Measurements from ENCODE around the gene WNT2B. TPM values are rescaled to one million over a fixed set of nuclear protein-coding genes. Genes with fewer than 3 reads are reported as not detected.

Gene WNT2B
- total RNA-seq, 1 donor from 2014 or later: 18.5 TPM

GRCh38 chr1:112530832-112531231 lies 22.1 kb downstream of the WNT2B start:
- Histone ChIP-seq H3K36me3 (ENCODE audit: insufficient read depth, low read length) (no peaks in the 10 kb centered on the region), H3K9ac (ENCODE audit: low read length) (no peak overlapping the region), H4K20me1 (ENCODE audit: insufficient read depth, low read length) (no peaks in the 10 kb centered on the region), H3K27me3 (ENCODE audit: insufficient read depth, low read length) (peaks cover 2% of the 10 kb centered on the region), H3K4me3 (ENCODE audit: insufficient read depth, low read depth, low read length) (no peak overlapping the region), H3K79me2 (ENCODE audit: insufficient read depth, low read length) (no peaks in the 10 kb centered on the region), H3K4me2 (ENCODE audit: low read length) (no peak overlapping the region), H3K4me1 (ENCODE audit: insufficient read depth, low read length) (peaks cover 38% of the 10 kb centered on the region), H3K9me3 (ENCODE audit: insufficient read depth, low read depth, low read length) (no peaks in the 10 kb centered on the region), H2AFZ (ENCODE audit: low read depth, low read length) (no peak overlapping the region), H3K27ac (ENCODE audit: low read depth, low read length) (no peak overlapping the region)
- H3K4me3 Mint-ChIP-seq (ENCODE audit: unreplicated experiment): no peak overlapping the region
- H3K9me3 Mint-ChIP-seq (ENCODE audit: unreplicated experiment): no peaks in the 10 kb centered on the region
- no peak for DNase-seq (ENCODE audit: low read depth)
- H3K27me3 Mint-ChIP-seq (ENCODE audit: low read depth, unreplicated experiment): no peaks in the 10 kb centered on the region
- peaks cover 2% of the 10 kb centered on the region for H3K36me3 Mint-ChIP-seq (ENCODE audit: low read depth, unreplicated experiment)
- peaks cover 53% of the 10 kb centered on the region for H3K4me1 Mint-ChIP-seq (ENCODE audit: low read depth, unreplicated experiment)
- H3K27ac Mint-ChIP-seq (ENCODE audit: unreplicated experiment): no peak overlapping the region
- TF ChIP-seq CTCF (IDR thresholded peaks at IDR 0.05; ENCODE audit: insufficient read depth, low read depth, low read length): no peak
- TF ChIP-seq EZH2 (IDR thresholded peaks at IDR 0.05; ENCODE audit: insufficient read depth, low read length): no peak
- no peak for FAIRE-seq

GRCh38 chr1:112532064-112532463 lies 23.3 kb downstream of the WNT2B start:
- Histone ChIP-seq H3K27me3 (ENCODE audit: insufficient read depth, low read length) (no peaks in the 10 kb centered on the region), H2AFZ (ENCODE audit: low read depth, low read length) (no peak overlapping the region), H3K79me2 (ENCODE audit: insufficient read depth, low read length) (no peaks in the 10 kb centered on the region), H3K4me3 (ENCODE audit: insufficient read depth, low read depth, low read length) (no peak overlapping the region), H4K20me1 (ENCODE audit: insufficient read depth, low read length) (no peaks in the 10 kb centered on the region), H3K4me1 (ENCODE audit: insufficient read depth, low read length) (peaks cover 41% of the 10 kb centered on the region), H3K9ac (ENCODE audit: low read length) (peak overlapping the region; percentile 28), H3K9me3 (ENCODE audit: insufficient read depth, low read depth, low read length) (no peaks in the 10 kb centered on the region), H3K36me3 (ENCODE audit: insufficient read depth, low read length) (no peaks in the 10 kb centered on the region), H3K27ac (ENCODE audit: low read depth, low read length) (peak overlapping the region; percentile 79), H3K4me2 (ENCODE audit: low read length) (no peak overlapping the region)
- Mint-ChIP-seq H3K9me3 (ENCODE audit: unreplicated experiment) (no peaks in the 10 kb centered on the region), H3K36me3 (ENCODE audit: low read depth, unreplicated experiment) (peaks cover 2% of the 10 kb centered on the region), H3K27me3 (ENCODE audit: low read depth, unreplicated experiment) (no peaks in the 10 kb centered on the region), H3K27ac (ENCODE audit: unreplicated experiment) (peak overlapping the region; percentile 97), H3K4me3 (ENCODE audit: unreplicated experiment) (no peak overlapping the region), H3K4me1 (ENCODE audit: low read depth, unreplicated experiment) (peaks cover 47% of the 10 kb centered on the region)
- DNase-seq (ENCODE audit: low read depth) (peak; percentile 40), FAIRE-seq (no peak)
- no peak for TF ChIP-seq EZH2 (IDR thresholded peaks at IDR 0.05; ENCODE audit: insufficient read depth, low read length)

- TF ChIP-seq EZH2 (IDR thresholded peaks at IDR 0.05; ENCODE audit: insufficient read depth, low read length) (no peak), CTCF (IDR thresholded peaks at IDR 0.05; ENCODE audit: insufficient read depth, low read depth, low read length) (no peak)
- Mint-ChIP-seq H3K27me3 (ENCODE audit: low read depth, unreplicated experiment) (no peaks in the 10 kb centered on the region), H3K4me1 (ENCODE audit: low read depth, unreplicated experiment) (peaks cover 47% of the 10 kb centered on the region), H3K36me3 (ENCODE audit: low read depth, unreplicated experiment) (peaks cover 2% of the 10 kb centered on the region), H3K9me3 (ENCODE audit: unreplicated experiment) (no peaks in the 10 kb centered on the region), H3K27ac (ENCODE audit: unreplicated experiment) (peak overlapping the region; percentile 97), H3K4me3 (ENCODE audit: unreplicated experiment) (no peak overlapping the region)
- peak overlapping the region; percentile 28 for H3K9ac ChIP-seq (ENCODE audit: low read length)
- H3K27me3 ChIP-seq (ENCODE audit: insufficient read depth, low read length): no peaks in the 10 kb centered on the region
- H3K4me1 ChIP-seq (ENCODE audit: insufficient read depth, low read length): peaks cover 35% of the 10 kb centered on the region
- DNase-seq (ENCODE audit: low read depth) (peak; percentile 87), FAIRE-seq (no peak)
- no peaks in the 10 kb centered on the region for H4K20me1 ChIP-seq (ENCODE audit: insufficient read depth, low read length)
- H3K27ac ChIP-seq (ENCODE audit: low read depth, low read length): peak overlapping the region; percentile 79
- H3K4me2 ChIP-seq (ENCODE audit: low read length): peak overlapping the region; percentile 12
- no peaks in the 10 kb centered on the region for H3K79me2 ChIP-seq (ENCODE audit: insufficient read depth, low read length)
- no peaks in the 10 kb centered on the region for H3K36me3 ChIP-seq (ENCODE audit: insufficient read depth, low read length)
- no peak overlapping the region for H2AFZ ChIP-seq (ENCODE audit: low read depth, low read length)
- H3K9me3 ChIP-seq (ENCODE audit: insufficient read depth, low read depth, low read length): no peaks in the 10 kb centered on the region
- no peak overlapping the region for H3K4me3 ChIP-seq (ENCODE audit: insufficient read depth, low read depth, low read length)
These were observed 24.3 kb downstream of the WNT2B start for GRCh38 chr1:112533029-112533428.

Measured in astrocyte (in vitro differentiated cells and primary cell).